Measurements from ENCODE around the gene TJP1. TPM values are rescaled to one million over a fixed set of nuclear protein-coding genes. Genes with fewer than 3 reads are reported as not detected.

Gene TJP1
- total RNA-seq, 1 experiment from 2014 or later: 140 TPM

DNA sequence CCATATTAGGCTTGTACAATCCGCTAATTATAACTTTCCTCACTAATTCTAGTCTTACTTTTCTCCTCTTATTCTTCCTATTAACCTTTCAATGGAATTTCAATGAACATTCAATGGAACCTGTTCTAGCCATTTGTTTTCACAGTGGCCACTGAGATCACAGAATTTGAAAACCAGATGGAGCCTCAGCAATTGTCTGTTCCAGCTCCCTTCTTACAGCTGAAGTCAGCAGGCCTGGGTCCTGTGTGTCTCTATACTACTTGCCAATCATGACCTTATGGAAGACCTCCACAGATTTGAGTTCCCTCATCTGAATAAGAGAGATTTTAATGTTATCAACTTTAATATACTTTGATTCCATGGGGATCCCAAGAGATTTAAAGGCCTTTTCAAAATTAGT is 36.6 kb downstream of the TJP1 start:
- DNase-seq: no peak
- H2BK5ac ChIP-seq (ENCODE audit: insufficient read length, low read length): no peak overlapping the region
- Mint-ChIP-seq H3K9me3 (peaks cover 13 to 16% of the 10 kb centered on the region in 2 experiments), H3K27me3 (ENCODE audit: low read depth) (no peaks in the 10 kb centered on the region), H3K4me3 (no peak overlapping the region), H3K27ac (peak overlapping the region in 1 of 3 experiments; percentile 11; a peak in 1 of 7 replicates), H3K36me3 (ENCODE audit: insufficient read depth in 1 of 3, low read depth in 3 of 3) (peaks cover 17 to 40% (median 31%) of the 10 kb centered on the region in 3 experiments), H3K4me1 (peaks cover 11 to 38% of the 10 kb centered on the region in 2 experiments)
- H3K23me2 ChIP-seq (ENCODE audit: insufficient read length, low read depth, low read length, poor library complexity, severe bottlenecking): no peaks in the 10 kb centered on the region
- no peak overlapping the region for H2BK15ac ChIP-seq (ENCODE audit: low read depth, low read length)
- H3K4me2 ChIP-seq (ENCODE audit: insufficient read depth, insufficient read length, low read length): no peak overlapping the region
- H3K27me3 ChIP-seq (ENCODE audit: insufficient read depth, low read length): no peaks in the 10 kb centered on the region
- WGBS (ENCODE audit: extremely low coverage, insufficient read length, low lambda C conversion rate): 100% methylated on average over 1 of the region's 1 CpG
- H3K9me3 ChIP-seq (ENCODE audit: control insufficient read depth, low read depth, low read length): no peaks in the 10 kb centered on the region
- no peak overlapping the region for H2AFZ ChIP-seq (ENCODE audit: low read length)
- H3K79me2 ChIP-seq (ENCODE audit: insufficient read depth, low read length): peaks cover 10% of the 10 kb centered on the region; the same call in 1 of the 2 replicates
- H4K5ac ChIP-seq (ENCODE audit: insufficient read length, low read depth, low read length): no peak overlapping the region
- no peak overlapping the region for H2BK20ac ChIP-seq (ENCODE audit: low read depth, low read length, poor library complexity, severe bottlenecking)
- H4K20me1 ChIP-seq (ENCODE audit: control insufficient read depth, insufficient read depth, insufficient read length): no peaks in the 10 kb centered on the region
- H3K9ac ChIP-seq (ENCODE audit: extremely low read depth, insufficient read length, low read length): no peak overlapping the region
- no peak overlapping the region for H2BK120ac ChIP-seq (ENCODE audit: low read depth, low read length, poor library complexity, severe bottlenecking)
- H3K18ac ChIP-seq (ENCODE audit: insufficient read length, low read depth, low read length): no peak overlapping the region
- TF ChIP-seq, protein P1, sequence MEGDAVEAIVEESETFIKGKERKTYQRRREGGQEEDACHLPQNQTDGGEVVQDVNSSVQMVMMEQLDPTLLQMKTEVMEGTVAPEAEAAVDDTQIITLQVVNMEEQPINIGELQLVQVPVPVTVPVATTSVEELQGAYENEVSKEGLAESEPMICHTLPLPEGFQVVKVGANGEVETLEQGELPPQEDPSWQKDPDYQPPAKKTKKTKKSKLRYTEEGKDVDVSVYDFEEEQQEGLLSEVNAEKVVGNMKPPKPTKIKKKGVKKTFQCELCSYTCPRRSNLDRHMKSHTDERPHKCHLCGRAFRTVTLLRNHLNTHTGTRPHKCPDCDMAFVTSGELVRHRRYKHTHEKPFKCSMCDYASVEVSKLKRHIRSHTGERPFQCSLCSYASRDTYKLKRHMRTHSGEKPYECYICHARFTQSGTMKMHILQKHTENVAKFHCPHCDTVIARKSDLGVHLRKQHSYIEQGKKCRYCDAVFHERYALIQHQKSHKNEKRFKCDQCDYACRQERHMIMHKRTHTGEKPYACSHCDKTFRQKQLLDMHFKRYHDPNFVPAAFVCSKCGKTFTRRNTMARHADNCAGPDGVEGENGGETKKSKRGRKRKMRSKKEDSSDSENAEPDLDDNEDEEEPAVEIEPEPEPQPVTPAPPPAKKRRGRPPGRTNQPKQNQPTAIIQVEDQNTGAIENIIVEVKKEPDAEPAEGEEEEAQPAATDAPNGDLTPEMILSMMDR (conservative IDR thresholded peaks at IDR 0.05): no peak
- peaks cover 2% of the 10 kb centered on the region for H3K79me1 ChIP-seq (ENCODE audit: insufficient read depth, low read depth, low read length, poor library complexity, severe bottlenecking)
- no peak overlapping the region for H2AK5ac ChIP-seq (ENCODE audit: insufficient read length, low read length)
- H4K8ac ChIP-seq (replicated peaks; ENCODE audit: insufficient read length, low read depth, low read length): no peak overlapping the region
- H3K56ac ChIP-seq (ENCODE audit: insufficient read length, low read depth, low read length): no peak overlapping the region
- no peak overlapping the region for H3K27ac ChIP-seq (ENCODE audit: insufficient read length, low read depth, low read length)
- no peak overlapping the region for H3K4ac ChIP-seq (ENCODE audit: low read depth, low read length)
- no peak overlapping the region for H2BK12ac ChIP-seq (ENCODE audit: insufficient read length, low read depth, low read length)
- H3K23ac ChIP-seq (ENCODE audit: insufficient read length, low read depth, low read length): no peak overlapping the region
- H3K4me1 ChIP-seq (ENCODE audit: insufficient read depth, low read length): peaks cover 2% of the 10 kb centered on the region; the same call in 1 of the 2 replicates
- H3T11ph ChIP-seq (ENCODE audit: low read length): no peak overlapping the region
- no peak overlapping the region for H3K14ac ChIP-seq (ENCODE audit: insufficient read depth, low read length)
- no peak overlapping the region for H4K91ac ChIP-seq (ENCODE audit: insufficient read length, low read depth, low read length)
